ENCODE results near the gene PRR30. TPM values are rescaled to one million over a fixed set of nuclear protein-coding genes. Genes with fewer than 3 reads are reported as not detected.
A peak's percentile ranks its signal among the peaks of the same experiment; 100 is the strongest.

The PRR30 gene
- total RNA-seq (not detected), polyA plus RNA-seq (ENCODE audit: insufficient read depth, low read depth, low replicate concordance) (not detected)
- long read RNA-seq, donor 1: 0 reads
- long read RNA-seq, donor 2: 0 reads
- long read RNA-seq, donor 3: 0 reads
- long read RNA-seq, donor 4: 0 reads
- long read RNA-seq, donor 5: 0 reads
- long read RNA-seq, donor 6: 0 reads
- long read RNA-seq, donor 7: 0 reads
- long read RNA-seq, donor 8: 0 reads
- long read RNA-seq, donor 9: 0 reads
- long read RNA-seq, donor 10: 0 reads

DNA sequence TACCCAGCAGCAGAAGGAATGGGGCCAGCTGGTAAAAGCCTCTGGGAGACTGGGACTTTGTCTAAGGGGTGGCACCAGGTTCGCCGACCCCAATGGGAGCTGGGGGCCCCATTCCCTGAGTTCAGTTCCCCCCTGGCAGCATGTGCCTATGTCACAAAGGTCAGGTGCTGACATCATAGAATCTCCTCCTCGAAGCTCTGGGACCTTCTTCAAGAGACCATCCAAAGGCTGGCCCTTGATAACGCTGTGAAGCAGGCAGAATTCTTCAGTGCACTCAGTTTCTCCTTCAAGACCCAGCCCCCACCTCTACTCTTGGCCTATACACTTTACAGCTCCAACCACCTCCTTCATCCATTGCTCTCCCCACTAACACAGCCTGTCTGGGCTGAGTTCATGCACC lies at the start of gene PRR30:
Gene PRR30 (minus strand): TSS at position 101 of the 400 bp plus-strand sequence. CDS start 1,081 bp downstream, outside the sequence.
- no peaks in the 10 kb centered on the region for H3K36me3 ChIP-seq (ENCODE audit: control insufficient read depth in 2 of 3, insufficient read depth in 3 of 3, low read length in 3 of 3)
- TF ChIP-seq, protein P1, sequence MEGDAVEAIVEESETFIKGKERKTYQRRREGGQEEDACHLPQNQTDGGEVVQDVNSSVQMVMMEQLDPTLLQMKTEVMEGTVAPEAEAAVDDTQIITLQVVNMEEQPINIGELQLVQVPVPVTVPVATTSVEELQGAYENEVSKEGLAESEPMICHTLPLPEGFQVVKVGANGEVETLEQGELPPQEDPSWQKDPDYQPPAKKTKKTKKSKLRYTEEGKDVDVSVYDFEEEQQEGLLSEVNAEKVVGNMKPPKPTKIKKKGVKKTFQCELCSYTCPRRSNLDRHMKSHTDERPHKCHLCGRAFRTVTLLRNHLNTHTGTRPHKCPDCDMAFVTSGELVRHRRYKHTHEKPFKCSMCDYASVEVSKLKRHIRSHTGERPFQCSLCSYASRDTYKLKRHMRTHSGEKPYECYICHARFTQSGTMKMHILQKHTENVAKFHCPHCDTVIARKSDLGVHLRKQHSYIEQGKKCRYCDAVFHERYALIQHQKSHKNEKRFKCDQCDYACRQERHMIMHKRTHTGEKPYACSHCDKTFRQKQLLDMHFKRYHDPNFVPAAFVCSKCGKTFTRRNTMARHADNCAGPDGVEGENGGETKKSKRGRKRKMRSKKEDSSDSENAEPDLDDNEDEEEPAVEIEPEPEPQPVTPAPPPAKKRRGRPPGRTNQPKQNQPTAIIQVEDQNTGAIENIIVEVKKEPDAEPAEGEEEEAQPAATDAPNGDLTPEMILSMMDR (IDR thresholded peaks at IDR 0.05; ENCODE audit: borderline replicate concordance, extremely low read depth, insufficient read depth): no peak
- no peaks in the 10 kb centered on the region for H3K4me1 ChIP-seq (ENCODE audit: control insufficient read depth in 2 of 3, insufficient read depth in 2 of 3, low read depth in 1 of 3, low read length in 3 of 3)
- intact Hi-C loops (cut with DNase I): no loop called here
- H3K27me3 ChIP-seq (ENCODE audit: control insufficient read depth, insufficient read depth, low read length): no peaks in the 10 kb centered on the region
- H3K27ac ChIP-seq (ENCODE audit: low read depth in 2 of 2, low read length in 2 of 2): no peak within 1 kb of the TSS
- H3K4me3 ChIP-seq (ENCODE audit: low read length in 3 of 3): no peak within 1 kb of the TSS
- H3K9me3 ChIP-seq (ENCODE audit: control insufficient read depth in 2 of 3, insufficient read depth in 1 of 3, low read length in 3 of 3): no peaks in the 10 kb centered on the region
- peak in 1 of 5 donors; percentile 20 for DNase-seq
- no peak within 1 kb of the TSS for H3K9ac ChIP-seq (ENCODE audit: low read length in 3 of 3)
- no peak for FAIRE-seq

DNA sequence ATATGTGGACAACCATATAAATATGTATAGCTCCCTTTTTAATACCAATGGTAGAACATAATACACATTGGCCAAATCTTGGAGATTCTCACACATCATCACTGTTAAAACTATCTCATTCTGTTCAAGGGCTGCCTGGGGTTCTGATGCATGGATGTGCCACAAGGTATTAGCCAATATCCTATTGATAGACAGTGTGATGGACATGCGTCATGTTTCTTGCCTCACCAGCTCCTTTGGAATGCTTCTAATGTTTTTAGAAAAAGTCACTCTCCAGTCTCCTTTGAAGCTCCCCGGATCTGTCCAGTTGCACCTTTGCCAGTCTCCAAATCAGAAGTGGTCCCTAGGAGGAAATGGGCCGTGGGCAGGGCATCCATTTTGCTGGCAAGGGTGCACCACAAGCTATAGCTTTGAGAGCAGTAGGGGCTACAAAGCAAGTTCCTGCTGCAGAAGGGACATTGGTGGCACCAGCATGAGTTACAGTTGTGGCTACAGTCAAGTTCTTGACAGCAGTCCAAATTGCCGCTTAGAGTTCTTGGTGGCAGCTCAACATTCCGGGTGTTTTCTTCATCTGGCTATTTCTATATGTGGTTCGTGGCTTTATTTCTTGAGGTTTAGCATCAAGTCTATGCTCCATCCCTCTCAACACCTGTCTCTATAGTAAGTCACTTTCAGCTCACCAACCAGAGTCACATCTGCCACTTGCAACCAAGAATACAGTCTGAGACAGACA lies 47.6 kb upstream of the PRR30 start:
- DNase-seq: no peak
- TF ChIP-seq, protein P1 (IDR thresholded peaks at IDR 0.05; ENCODE audit: borderline replicate concordance, extremely low read depth, insufficient read depth): no peak
- no peak for FAIRE-seq
- no peaks in the 10 kb centered on the region for H3K27me3 ChIP-seq (ENCODE audit: control insufficient read depth, insufficient read depth, low read length)
- intact Hi-C loops (cut with DNase I): no loop called here
- no peaks in the 10 kb centered on the region for H3K4me1 ChIP-seq (ENCODE audit: control insufficient read depth in 2 of 3, insufficient read depth in 2 of 3, low read depth in 1 of 3, low read length in 3 of 3)
- no peak overlapping the region for H3K4me3 ChIP-seq (ENCODE audit: low read length in 3 of 3)
- no peaks in the 10 kb centered on the region for H3K9me3 ChIP-seq (ENCODE audit: control insufficient read depth in 2 of 3, insufficient read depth in 1 of 3, low read length in 3 of 3)
- no peak overlapping the region for H3K27ac ChIP-seq (ENCODE audit: low read depth in 2 of 2, low read length in 2 of 2)
- no peaks in the 10 kb centered on the region for H3K36me3 ChIP-seq (ENCODE audit: control insufficient read depth in 2 of 3, insufficient read depth in 3 of 3, low read length in 3 of 3)
- no peak overlapping the region for H3K9ac ChIP-seq (ENCODE audit: low read length in 3 of 3)

DNA sequence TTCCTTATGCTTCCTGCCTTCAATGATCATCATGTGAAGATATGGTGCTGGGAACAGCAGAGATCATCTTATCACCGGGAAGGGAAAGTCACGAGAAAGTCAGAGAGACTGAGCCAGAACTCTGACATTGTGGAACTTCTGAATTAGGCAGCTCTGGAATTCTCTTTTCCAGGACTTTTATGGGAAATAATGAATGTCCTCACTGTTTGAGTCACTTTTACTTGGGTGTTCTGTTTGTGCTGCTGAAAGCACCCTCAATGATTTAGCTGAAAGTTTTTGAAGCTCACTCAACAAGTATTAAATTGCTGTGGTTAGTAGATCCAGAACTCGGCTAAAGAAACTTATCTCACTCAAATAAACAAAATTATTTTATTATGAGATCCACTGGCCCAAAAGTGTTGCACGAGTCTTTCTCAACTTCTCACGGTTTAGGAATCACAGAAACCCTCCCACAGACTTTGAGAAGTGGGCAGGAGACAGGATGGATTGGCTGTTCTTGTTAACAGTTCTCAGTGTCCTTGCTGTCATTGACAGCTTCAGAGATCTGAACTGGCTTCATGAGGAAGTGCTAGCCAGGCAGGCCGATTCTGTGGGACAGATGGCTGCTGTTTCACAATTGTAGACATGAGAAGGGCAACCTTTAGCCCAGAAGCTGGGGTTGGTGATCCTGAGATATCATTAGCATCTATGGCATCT lies 46.3 kb upstream of the PRR30 start:
- intact Hi-C loops (cut with DNase I): no loop called here
- Histone ChIP-seq H3K27ac (ENCODE audit: low read depth in 2 of 2, low read length in 2 of 2) (no peak overlapping the region), H3K9ac (ENCODE audit: low read length in 3 of 3) (no peak overlapping the region), H3K4me1 (ENCODE audit: control insufficient read depth in 2 of 3, insufficient read depth in 2 of 3, low read depth in 1 of 3, low read length in 3 of 3) (no peaks in the 10 kb centered on the region), H3K4me3 (ENCODE audit: low read length in 3 of 3) (no peak overlapping the region), H3K36me3 (ENCODE audit: control insufficient read depth in 2 of 3, insufficient read depth in 3 of 3, low read length in 3 of 3) (no peaks in the 10 kb centered on the region), H3K9me3 (ENCODE audit: control insufficient read depth in 2 of 3, insufficient read depth in 1 of 3, low read length in 3 of 3) (no peaks in the 10 kb centered on the region), H3K27me3 (ENCODE audit: control insufficient read depth, insufficient read depth, low read length) (no peaks in the 10 kb centered on the region)
- TF ChIP-seq, protein P1 (IDR thresholded peaks at IDR 0.05; ENCODE audit: borderline replicate concordance, extremely low read depth, insufficient read depth): no peak
- DNase-seq: peak in 1 of 5 donors; percentile 82
- FAIRE-seq: no peak
